Hepatocyte (in vitro differentiated cells): ENCODE data around the gene SLC2A5.

Experiments used
- EZH2 ChIP-seq: fragments of 200-600 bp; sonication (generic); IDR thresholded peaks from 2 replicates; pipeline ENCODE4 v1.6.1; 2016; ENCODE audit warnings: antibody characterized with exemption, mild to moderate bottlenecking, borderline replicate concordance
- TF ChIP-seq, protein P1 (sequence below): fragments of 200-600 bp; sonication (generic); IDR thresholded peaks from 2 replicates; pipeline ENCODE4 v1.5.1; 2016; ENCODE audit warnings: antibody characterized with exemption, mild to moderate bottlenecking; ENCODE audit not compliant: poor library complexity

DNA sequence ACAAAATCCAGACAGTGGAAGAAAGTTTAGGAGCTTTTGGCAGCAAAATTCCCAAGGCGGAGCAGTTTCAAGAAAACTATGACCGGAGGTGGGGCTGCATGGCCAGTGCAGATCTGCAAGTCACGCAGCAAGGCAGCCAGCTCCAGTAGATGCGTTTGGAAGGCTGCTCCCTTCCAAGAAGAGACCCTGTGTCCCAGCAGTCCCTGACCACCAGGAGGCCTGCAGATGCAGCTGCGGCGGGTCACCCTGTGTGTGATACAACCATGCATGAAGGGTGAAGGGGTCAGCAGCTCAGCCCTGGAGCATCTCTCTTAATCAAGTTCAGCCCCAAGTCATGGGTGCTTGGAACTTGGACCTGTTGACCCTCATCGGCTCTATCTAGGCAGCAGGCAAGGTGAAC, 30.1 kb upstream of the SLC2A5 start:
- TF ChIP-seq, protein P1, sequence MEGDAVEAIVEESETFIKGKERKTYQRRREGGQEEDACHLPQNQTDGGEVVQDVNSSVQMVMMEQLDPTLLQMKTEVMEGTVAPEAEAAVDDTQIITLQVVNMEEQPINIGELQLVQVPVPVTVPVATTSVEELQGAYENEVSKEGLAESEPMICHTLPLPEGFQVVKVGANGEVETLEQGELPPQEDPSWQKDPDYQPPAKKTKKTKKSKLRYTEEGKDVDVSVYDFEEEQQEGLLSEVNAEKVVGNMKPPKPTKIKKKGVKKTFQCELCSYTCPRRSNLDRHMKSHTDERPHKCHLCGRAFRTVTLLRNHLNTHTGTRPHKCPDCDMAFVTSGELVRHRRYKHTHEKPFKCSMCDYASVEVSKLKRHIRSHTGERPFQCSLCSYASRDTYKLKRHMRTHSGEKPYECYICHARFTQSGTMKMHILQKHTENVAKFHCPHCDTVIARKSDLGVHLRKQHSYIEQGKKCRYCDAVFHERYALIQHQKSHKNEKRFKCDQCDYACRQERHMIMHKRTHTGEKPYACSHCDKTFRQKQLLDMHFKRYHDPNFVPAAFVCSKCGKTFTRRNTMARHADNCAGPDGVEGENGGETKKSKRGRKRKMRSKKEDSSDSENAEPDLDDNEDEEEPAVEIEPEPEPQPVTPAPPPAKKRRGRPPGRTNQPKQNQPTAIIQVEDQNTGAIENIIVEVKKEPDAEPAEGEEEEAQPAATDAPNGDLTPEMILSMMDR: no peak
- TF ChIP-seq EZH2: no peak
